Activated CD8-positive, alpha-beta T cell treated with anti-CD3 and anti-CD28 coated beads, Interleukin-2, amount 10 ng/mL, durations not matched to agents 7 days and 5 days (primary cell): ENCODE results near the gene ATMIN. TPM values are rescaled to one million over a fixed set of nuclear protein-coding genes. Genes with fewer than 3 reads are reported as not detected.

ENCODE experiments used
- ATAC-seq: fragments of 150-1000 bp; cut with Tn5 transposase; one replicate; pipeline ENCODE4 v1.10.0; 2021; ENCODE audit warnings: moderate library complexity
- CTCF ChIA-PET: fragments of 350-600 bp; sonication (Branson Sonifier 250); formaldehyde crosslinking; loops from one replicate; lab custom pipeline; 2021; ENCODE audit warnings: antibody characterized with exemption; lab: Charles Lee
- POLR2A ChIA-PET: fragments of 350-600 bp; sonication (Branson Sonifier 250); formaldehyde crosslinking; loops from one replicate; lab custom pipeline; 2021; ENCODE audit warnings: antibody characterized with exemption; lab: Charles Lee
- DNase-seq: peaks from one replicate; pipeline ENCODE4 v3.0.0-alpha.2; 2020
- H3K27ac Mint-ChIP-seq: one replicate; pipeline ENCODE4 v1.8.0; 2021; ENCODE audit warnings: mild to moderate bottlenecking, mixed read lengths
- H3K27me3 Mint-ChIP-seq: one replicate; pipeline ENCODE4 v1.8.0; 2021; ENCODE audit warnings: low read depth, mixed read lengths
- H3K36me3 Mint-ChIP-seq: one replicate; pipeline ENCODE4 v1.8.0; 2021; ENCODE audit warnings: low read depth, mixed read lengths
- H3K4me1 Mint-ChIP-seq: one replicate; pipeline ENCODE4 v1.8.0; 2021; ENCODE audit warnings: low read depth, mixed read lengths
- H3K4me3 Mint-ChIP-seq: one replicate; pipeline ENCODE4 v1.8.0; 2021; ENCODE audit warnings: mild to moderate bottlenecking, mixed read lengths
- H3K9me3 Mint-ChIP-seq: one replicate; pipeline ENCODE4 v1.8.0; 2022; ENCODE audit warnings: mixed read lengths; ENCODE audit not compliant: insufficient read depth
- total RNA-seq, 2 experiments: library from RNA; stranded (reverse); gene quantifications; one replicate each; pipeline ENCODE4 v1.2.3, GENCODE V29; 2021

ATMIN gene
- total RNA-seq, 2 experiments from 2014 or later = 23.3 to 27.0 TPM

DNA sequence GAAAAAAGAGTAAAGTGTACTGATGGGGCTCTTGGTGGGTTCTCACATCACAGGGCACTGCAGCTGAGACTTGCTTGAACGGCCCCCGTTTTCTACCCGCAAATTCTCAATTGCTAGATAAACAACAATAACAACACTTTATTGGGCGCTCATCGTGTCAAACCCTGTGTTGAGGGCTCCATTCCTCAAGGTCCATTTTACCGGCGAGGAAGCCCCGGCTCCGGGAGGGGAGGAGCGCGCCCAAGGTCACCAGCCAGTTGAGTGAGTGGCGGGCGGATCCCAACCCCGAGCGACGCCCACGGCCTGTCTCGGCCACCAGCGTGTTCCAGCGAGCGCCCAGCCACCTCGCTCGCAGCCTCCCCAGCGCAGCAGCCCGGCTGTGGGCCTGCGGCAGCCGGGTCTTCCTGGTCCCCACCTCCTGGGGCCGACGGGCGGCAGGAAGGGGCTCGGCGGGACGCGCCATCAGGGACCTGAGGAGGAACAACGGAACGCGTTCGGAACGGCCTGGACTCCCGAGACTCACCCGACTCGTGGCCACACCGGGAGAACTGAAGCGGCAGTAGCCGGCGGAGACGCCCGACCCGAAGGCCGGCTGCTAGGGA lies 29.3 kb upstream of the ATMIN start:
- ChIA-PET POLR2A (interaction anchor here (0.7 to 1.8 kb wide), 8 partner anchors 9 to 71 kb away, joined by 3 to 17 read pairs (median 4); partner anchors contain the start of genes ATMIN and C16orf46), CTCF (interaction anchor here (0.7 to 2.0 kb wide), 4 partner anchors 26 to 70 kb away, joined by 3 to 13 read pairs (median 4); partner anchors contain the start of genes ATMIN and C16orf46)
- H3K36me3 Mint-ChIP-seq = peaks cover 31% of the 10 kb centered on the region
- peak overlapping the region; percentile 87 for H3K4me3 Mint-ChIP-seq
- peak; percentile 55 for ATAC-seq
- peaks cover 52% of the 10 kb centered on the region for H3K4me1 Mint-ChIP-seq
- peak overlapping the region; percentile 100 for H3K27ac Mint-ChIP-seq
- no peaks in the 10 kb centered on the region for H3K9me3 Mint-ChIP-seq
- H3K27me3 Mint-ChIP-seq = no peaks in the 10 kb centered on the region
- DNase-seq = peak; percentile 78

DNA sequence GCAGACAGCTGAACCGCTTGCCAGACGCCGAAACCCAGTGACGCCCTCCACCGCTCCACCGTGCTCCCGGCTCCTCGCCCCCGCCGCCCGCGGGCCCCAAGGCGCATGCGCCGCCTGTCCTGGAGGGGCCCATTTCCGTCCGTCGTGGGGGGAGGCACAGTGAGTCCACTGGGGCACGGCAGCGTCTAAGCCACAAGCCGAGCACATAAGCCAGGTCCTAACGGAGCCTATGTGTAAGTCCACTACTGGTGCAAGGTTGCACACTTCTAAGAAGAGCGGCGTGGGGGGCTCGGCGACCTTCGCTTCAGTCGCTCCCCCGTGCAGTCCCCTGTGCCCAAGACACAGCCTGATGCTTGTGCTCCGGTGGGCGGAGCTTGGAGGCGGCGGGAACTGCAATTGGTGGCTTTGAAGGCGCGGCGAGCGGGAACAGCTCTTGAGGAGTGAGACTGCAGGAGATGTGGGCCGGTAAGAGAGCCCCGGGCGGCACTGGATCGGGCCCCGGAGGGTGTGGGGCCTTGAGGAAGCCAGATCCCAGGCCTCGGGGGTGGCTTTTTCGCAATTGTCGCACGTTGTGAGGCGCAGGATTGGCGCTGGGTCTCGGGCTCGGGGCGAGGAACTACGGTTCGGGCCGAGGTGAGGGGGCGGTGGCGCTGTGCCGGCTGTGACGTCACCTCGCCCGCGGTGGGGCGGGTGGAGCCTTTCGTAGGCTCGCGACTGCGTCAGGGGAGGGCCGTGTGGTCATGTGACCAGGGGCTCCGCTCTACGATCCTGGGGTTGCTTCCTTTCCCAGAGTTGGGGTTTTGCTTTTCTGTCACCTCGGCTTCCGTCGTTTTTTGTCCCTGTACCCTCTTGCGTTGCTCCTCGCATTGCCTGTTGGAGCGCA lies 28.6 kb upstream of the ATMIN start, which contains the start of the genes CENPN and CMC2:
TSS of gene CENPN (plus strand) at position 402 of the 883 bp plus-strand sequence. CDS start 4,726 bp downstream, outside the sequence.
TSS of gene CMC2 (minus strand) at position 73 of the 883 bp plus-strand sequence. CDS start 9,491 bp downstream, outside the sequence.
- Mint-ChIP-seq H3K9me3 (no peaks in the 10 kb centered on the region), H3K36me3 (peaks cover 30% of the 10 kb centered on the region), H3K4me1 (peaks cover 48% of the 10 kb centered on the region), H3K27ac (peak within 1 kb of the TSS; percentile 100), H3K4me3 (peak within 1 kb of the TSS; percentile 87), H3K27me3 (no peaks in the 10 kb centered on the region)
- ATAC-seq (peak; percentile 87), DNase-seq (peak; percentile 98)
- ChIA-PET CTCF (interaction anchor here (0.6 to 2.0 kb wide), 5 partner anchors 11 to 29 kb away, joined by 3 to 13 read pairs (median 3); partner anchors contain the start of gene ATMIN), POLR2A (interaction anchor here (0.7 to 1.8 kb wide), 7 partner anchors 10 to 70 kb away, joined by 3 to 17 read pairs (median 3); partner anchors contain the start of genes ATMIN and C16orf46)

DNA sequence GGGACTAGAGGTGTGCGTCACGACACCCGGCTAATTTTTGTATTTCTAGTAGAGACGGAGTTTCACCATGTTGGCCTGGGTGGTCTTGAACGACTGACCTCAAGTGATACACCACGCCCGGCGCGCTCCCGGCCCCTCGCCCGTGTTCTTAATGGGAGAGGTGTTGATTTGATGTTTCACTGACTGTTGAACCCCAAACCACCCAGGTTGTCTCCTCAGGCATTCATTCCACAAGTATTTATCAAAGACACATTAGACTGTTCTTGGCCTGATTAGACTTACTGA lies 27.2 kb upstream of the ATMIN start:
- CTCF ChIA-PET = interaction anchor here (1.1 to 4.0 kb wide), 2 partner anchors 12 to 28 kb away, joined by 3 to 19 read pairs; partner anchors contain the start of gene ATMIN
- Mint-ChIP-seq H3K27ac (peak overlapping the region; percentile 100), H3K36me3 (peaks cover 29% of the 10 kb centered on the region), H3K27me3 (no peaks in the 10 kb centered on the region), H3K4me3 (peak overlapping the region; percentile 87), H3K9me3 (no peaks in the 10 kb centered on the region), H3K4me1 (peaks cover 40% of the 10 kb centered on the region)
- ATAC-seq = no peak
- POLR2A ChIA-PET = no interaction called here
- DNase-seq = no peak

DNA sequence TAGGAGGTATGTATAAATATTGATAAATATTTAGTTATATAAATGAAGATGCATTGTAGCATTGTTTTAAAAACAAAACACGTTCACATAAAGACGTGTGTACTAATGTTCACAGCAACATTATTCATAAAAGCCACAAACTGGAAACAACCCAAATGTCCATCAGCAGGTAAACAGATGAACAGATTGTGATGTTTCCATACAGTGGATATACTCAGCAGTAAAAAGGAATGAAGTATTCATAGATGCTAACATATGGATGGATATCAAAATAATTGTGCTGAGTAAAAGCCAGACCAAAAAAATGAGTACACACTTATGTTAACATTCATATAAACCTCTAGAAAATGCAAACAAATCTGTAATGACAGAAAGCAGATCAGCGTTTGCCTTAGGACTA lies 22.7 kb upstream of the ATMIN start:
- ChIA-PET CTCF (no interaction called here), POLR2A (no interaction called here)
- Mint-ChIP-seq H3K27me3 (no peaks in the 10 kb centered on the region), H3K4me1 (peaks cover 22% of the 10 kb centered on the region), H3K27ac (no peak overlapping the region), H3K4me3 (no peak overlapping the region), H3K9me3 (no peaks in the 10 kb centered on the region), H3K36me3 (peaks cover 58% of the 10 kb centered on the region)
- ATAC-seq (no peak), DNase-seq (no peak)

DNA sequence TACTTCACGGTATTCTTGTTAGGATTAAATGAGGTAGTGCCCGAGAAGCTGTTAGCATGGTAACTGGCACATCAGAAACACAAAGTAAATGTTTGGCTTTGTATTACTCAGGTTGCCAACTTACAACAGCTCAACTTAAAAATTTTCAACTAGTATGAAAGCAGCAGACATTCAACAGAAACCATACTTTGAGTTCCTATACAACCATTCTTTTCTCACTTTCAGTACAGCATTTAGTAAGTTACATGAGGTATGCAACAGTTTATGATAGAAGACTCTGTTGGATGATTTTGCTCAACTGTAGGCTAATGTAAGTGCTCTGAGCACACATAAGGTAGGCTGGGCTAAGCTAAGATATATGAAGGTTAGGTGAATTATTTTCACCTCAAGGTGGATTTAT lies 21.0 kb upstream of the ATMIN start:
- Mint-ChIP-seq H3K27ac (no peak overlapping the region), H3K27me3 (no peaks in the 10 kb centered on the region), H3K9me3 (no peaks in the 10 kb centered on the region), H3K4me3 (no peak overlapping the region), H3K4me1 (peaks cover 9% of the 10 kb centered on the region), H3K36me3 (peaks cover 68% of the 10 kb centered on the region)
- POLR2A ChIA-PET = interaction anchor here (0.7 kb wide), 1 partner anchor 22 kb away, joined by 3 read pairs; no protein-coding TSS in a partner anchor
- DNase-seq (no peak), ATAC-seq (no peak)
- CTCF ChIA-PET = interaction anchor here (0.9 to 2.1 kb wide), 3 partner anchors 10 to 21 kb away, joined by 3 to 17 read pairs (median 4); partner anchors contain the start of gene ATMIN

DNA sequence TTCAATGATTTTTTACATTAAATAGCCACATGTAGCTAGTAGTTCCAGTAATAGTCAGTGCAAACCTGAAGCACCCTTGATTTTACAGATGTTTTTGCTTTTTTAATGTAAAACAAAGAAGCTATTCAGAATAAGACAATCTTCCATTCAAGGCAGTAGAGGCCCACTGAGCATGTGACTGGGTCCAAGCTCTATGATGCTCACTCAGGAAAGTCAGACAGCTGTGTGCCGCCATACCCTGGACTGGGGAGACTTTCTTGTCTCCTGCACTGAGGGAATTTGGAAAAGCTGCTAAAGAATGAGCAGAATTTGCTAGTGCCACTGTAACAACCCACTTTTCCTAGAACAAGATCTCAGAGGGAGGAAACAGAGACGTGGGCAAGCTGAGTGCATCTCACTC lies 17.1 kb upstream of the ATMIN start:
- ChIA-PET POLR2A (interaction anchor here (0.8 kb wide), 1 partner anchor 12 kb away, joined by 3 read pairs; the partner anchor contains the start of genes CENPN and CMC2), CTCF (interaction anchor here (1.4 to 4.3 kb wide), 4 partner anchors 11 to 18 kb away, joined by 3 to 32 read pairs (median 6); partner anchors contain the start of gene ATMIN)
- Mint-ChIP-seq H3K9me3 (no peaks in the 10 kb centered on the region), H3K4me3 (no peak overlapping the region), H3K27ac (no peak overlapping the region), H3K4me1 (no peaks in the 10 kb centered on the region), H3K36me3 (peaks cover 75% of the 10 kb centered on the region), H3K27me3 (no peaks in the 10 kb centered on the region)
- DNase-seq (no peak), ATAC-seq (no peak)

DNA sequence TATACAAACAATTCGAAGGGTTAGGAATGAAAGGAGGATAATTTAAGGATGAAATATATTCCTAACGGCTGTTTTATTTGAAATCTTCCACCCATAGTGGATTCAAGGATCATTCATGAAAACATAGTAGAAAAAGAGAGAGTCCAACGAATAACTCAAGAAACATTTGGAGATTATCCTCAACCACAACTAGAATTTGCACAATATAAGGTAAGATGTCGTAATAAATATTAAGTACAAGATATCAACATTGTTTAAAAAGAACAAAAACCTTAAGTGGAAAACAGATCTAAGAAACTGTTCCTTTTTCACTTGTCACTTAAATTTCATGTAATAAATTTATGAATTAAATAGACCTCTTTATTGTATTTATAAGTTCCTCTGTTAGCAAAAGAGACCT lies 9.2 kb upstream of the ATMIN start:
- Mint-ChIP-seq H3K36me3 (peaks cover 63% of the 10 kb centered on the region), H3K27me3 (no peaks in the 10 kb centered on the region), H3K4me3 (no peak overlapping the region), H3K27ac (no peak overlapping the region), H3K9me3 (no peaks in the 10 kb centered on the region), H3K4me1 (no peaks in the 10 kb centered on the region)
- CTCF ChIA-PET = interaction anchor here (5.1 kb wide), 1 partner anchor 9 kb away, joined by 40 read pairs; the partner anchor contains the start of gene ATMIN
- no peak for ATAC-seq
- POLR2A ChIA-PET = no interaction called here
- no peak for DNase-seq

DNA sequence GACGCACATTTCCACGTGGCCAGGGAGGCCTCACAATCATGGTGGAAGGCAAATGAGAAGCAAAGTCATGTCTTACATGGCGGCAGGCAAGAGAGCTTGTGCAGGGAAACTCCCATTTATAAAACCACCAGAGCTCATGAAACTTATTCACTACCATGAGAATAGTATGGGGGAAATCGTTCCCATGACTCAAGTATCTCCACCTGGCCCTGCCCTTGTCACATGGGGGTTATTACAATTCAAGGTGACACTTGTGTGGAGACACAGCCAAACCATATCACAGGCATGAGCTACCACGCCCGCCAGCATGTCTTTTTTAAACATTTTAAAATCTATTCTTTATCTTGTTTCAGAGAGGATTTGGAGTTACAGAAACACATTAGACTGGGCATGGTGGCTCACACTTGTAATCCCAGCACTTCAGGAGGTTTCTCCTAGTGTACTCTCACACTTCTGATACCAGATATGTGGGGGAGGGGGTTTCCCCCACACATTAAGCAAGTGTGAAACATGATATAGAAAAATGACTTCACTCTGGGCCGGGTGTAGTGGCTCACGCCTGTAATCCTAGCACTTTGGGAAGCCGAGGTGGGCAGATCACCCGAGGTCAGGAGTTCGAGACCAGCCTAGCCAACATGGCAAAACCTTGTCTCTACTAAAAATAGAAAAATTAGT lies 5.6 kb upstream of the ATMIN start:
- H3K27ac Mint-ChIP-seq = no peak overlapping the region
- no peaks in the 10 kb centered on the region for H3K9me3 Mint-ChIP-seq
- DNase-seq (no peak), ATAC-seq (no peak)
- POLR2A ChIA-PET = interaction anchor here (0.8 to 1.3 kb wide), 2 partner anchors 23 to 284 kb away, joined by 3 read pairs; partner anchors contain the start of genes CENPN, CMC2 and GAN
- no peak overlapping the region for H3K4me3 Mint-ChIP-seq
- H3K4me1 Mint-ChIP-seq = no peaks in the 10 kb centered on the region
- CTCF ChIA-PET = no interaction called here
- no peaks in the 10 kb centered on the region for H3K27me3 Mint-ChIP-seq
- peaks cover 54% of the 10 kb centered on the region for H3K36me3 Mint-ChIP-seq

DNA sequence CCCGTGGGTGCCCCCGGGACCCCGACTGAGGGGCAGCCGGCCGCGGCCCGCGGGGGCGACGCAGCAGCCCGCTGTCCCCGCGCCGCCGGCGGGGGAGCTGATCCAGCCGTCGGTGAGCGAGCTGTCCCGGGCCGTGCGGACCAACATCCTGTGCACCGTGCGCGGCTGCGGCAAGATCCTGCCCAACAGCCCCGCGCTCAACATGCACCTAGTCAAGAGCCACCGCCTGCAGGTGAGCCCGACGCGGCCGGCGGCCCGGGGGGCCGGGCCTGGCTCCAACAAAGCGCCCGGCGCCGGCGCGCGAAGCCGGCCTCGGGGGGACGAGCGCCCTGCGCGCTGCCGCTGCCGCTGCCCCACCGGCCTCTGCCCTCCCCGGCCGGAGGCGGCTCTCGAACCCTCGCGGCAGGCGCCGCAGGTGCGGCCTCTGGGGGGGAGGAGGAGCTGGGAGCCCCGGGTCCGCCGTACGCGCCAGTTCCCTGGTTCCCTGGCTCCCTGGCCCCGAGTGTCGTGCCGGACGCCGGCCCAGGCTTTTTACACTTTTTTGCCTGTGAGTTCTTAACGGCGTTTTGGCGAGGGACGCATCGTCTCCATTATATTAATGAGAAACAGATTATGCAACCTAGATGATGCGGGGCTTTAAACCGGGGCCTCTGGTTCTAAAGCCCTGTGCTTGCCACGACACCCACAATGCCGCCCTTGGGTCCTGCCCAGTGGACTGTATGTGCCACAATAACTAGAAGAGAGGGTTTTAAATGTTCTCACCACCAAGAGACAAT lies 521 bp downstream of the ATMIN start:
- no peaks in the 10 kb centered on the region for H3K9me3 Mint-ChIP-seq
- peak overlapping the region; percentile 76 for H3K27ac Mint-ChIP-seq
- H3K4me1 Mint-ChIP-seq = peaks cover 26% of the 10 kb centered on the region
- ATAC-seq (peak; percentile 77), DNase-seq (peak; percentile 55)
- ChIA-PET CTCF (interaction anchor here (0.6 to 4.6 kb wide), 40 partner anchors 9 to 705 kb away, joined by 3 to 107 read pairs (median 4); partner anchors contain the start of genes C16orf46, CENPN, CMC2 and GAN), POLR2A (interaction anchor here (0.6 to 3.0 kb wide), 8 partner anchors 21 to 279 kb away, joined by 3 to 29 read pairs (median 3); partner anchors contain the start of genes C16orf46, CENPN, CMC2 and GAN)
- peaks cover 33% of the 10 kb centered on the region for H3K36me3 Mint-ChIP-seq
- no peaks in the 10 kb centered on the region for H3K27me3 Mint-ChIP-seq
- H3K4me3 Mint-ChIP-seq = peak overlapping the region; percentile 80

DNA sequence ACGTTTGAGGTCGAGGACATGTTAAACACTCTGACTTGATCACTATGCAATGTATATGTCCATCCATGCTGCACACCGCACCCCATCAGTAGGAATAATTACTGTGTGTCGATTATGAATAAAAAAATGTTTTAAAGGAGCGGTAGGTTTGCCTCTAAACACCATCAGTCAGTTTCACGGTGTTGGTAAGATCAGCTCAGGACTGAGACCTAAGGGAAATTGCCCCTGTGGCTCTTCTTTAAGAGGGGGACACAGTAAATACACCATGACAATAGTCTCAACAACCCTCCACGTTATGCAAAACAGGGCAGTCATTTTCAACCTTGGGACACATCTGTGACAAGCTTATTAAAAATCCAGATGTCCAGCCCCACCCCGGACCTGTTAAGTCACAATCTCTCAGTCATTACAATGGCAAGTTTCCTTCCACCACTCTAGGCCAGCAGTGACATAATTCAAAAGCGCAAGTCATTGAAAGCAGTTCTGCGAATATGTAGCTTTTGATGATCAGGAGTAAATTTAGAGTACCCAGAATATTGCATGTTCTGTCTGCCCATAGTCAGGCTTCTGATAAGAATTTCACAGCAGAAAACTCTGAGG lies 1.2 kb downstream of the ATMIN start:
- POLR2A ChIA-PET = interaction anchor here (0.6 to 3.0 kb wide), 8 partner anchors 22 to 278 kb away, joined by 3 to 29 read pairs (median 4); partner anchors contain the start of genes C16orf46, CENPN, CMC2 and GAN
- Mint-ChIP-seq H3K36me3 (peaks cover 33% of the 10 kb centered on the region), H3K4me3 (peak overlapping the region; percentile 80), H3K27ac (peak overlapping the region; percentile 76), H3K9me3 (no peaks in the 10 kb centered on the region), H3K27me3 (no peaks in the 10 kb centered on the region), H3K4me1 (peaks cover 26% of the 10 kb centered on the region)
- DNase-seq (no peak), ATAC-seq (no peak)
- CTCF ChIA-PET = interaction anchor here (1.2 to 4.6 kb wide), 13 partner anchors 8 to 699 kb away, joined by 3 to 107 read pairs (median 12); partner anchors contain the start of genes C16orf46, CENPN, CMC2 and GAN
